ENCODE results near the gene MBD2.
A peak's percentile ranks its signal among the peaks of the same experiment; 100 is the strongest.

Gene MBD2

DNA sequence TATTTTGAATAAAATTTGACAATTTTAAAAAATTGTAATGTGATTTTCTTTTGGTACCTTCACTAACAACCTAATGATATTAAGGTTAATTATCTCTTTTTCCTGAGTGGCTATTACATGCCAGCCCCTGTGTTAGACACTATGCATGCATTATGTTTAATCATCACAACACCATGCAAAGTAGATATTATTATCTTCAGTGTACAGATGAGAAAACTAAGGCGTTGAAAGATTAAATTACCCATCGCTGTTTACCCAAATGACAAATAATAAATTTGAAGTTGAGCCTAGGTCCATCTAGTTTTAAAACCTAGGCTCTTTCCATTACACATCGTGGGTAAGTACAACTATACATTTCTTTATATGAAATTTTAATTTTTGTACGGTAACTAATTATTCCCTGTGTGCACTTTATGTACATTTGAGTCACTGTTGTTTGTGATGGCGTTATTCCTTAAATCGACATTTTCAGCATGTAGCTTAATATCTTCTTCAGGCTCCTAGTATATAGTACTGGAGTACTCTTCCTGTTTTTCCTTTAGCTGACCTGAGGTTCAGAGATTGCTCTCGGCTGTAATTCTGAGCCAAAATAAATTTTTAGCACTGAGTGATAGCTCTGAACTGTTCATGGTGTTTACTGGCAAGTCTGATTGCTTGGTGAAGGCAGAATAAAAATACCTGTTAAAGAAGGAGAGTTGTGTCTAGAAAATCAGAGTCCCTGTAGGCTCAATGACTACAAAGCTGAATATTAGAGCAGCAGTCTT, 13.9 kb upstream of the MBD2 start:
- no peak for DNase-seq (ENCODE audit: low spot score)
- TF ChIP-seq CTCF (conservative IDR thresholded peaks at IDR 0.05; ENCODE audit: low read depth), result no peak
- POLR2A ChIA-PET (ENCODE audit: low non-redundant PET), result no interaction called here
- CTCF ChIA-PET, result interaction anchor here (0.7 kb wide), 1 partner anchor 12 kb away, joined by 3 read pairs; no protein-coding TSS in a partner anchor
- no peak overlapping the region for H3K27ac ChIP-seq

- ChIA-PET POLR2A (ENCODE audit: low non-redundant PET) (no interaction called here), CTCF (interaction anchor here (0.6 kb wide), 1 partner anchor 30 kb away, joined by 3 read pairs; no protein-coding TSS in a partner anchor)
- no peak for TF ChIP-seq CTCF (conservative IDR thresholded peaks at IDR 0.05; ENCODE audit: low read depth)
- no peak for DNase-seq (ENCODE audit: low spot score)
- H3K27ac ChIP-seq, result no peak overlapping the region
Measured at GRCh38 chr18:54235871-54236270, 11.4 kb upstream of the MBD2 start.

GRCh38 chr18:54233747-54234146, 9.3 kb upstream of the MBD2 start:
- ChIA-PET POLR2A (ENCODE audit: low non-redundant PET) (no interaction called here), CTCF (no interaction called here)
- no peak for TF ChIP-seq CTCF (conservative IDR thresholded peaks at IDR 0.05; ENCODE audit: low read depth)
- no peak overlapping the region for H3K27ac ChIP-seq
- DNase-seq (ENCODE audit: low spot score), result no peak

DNA sequence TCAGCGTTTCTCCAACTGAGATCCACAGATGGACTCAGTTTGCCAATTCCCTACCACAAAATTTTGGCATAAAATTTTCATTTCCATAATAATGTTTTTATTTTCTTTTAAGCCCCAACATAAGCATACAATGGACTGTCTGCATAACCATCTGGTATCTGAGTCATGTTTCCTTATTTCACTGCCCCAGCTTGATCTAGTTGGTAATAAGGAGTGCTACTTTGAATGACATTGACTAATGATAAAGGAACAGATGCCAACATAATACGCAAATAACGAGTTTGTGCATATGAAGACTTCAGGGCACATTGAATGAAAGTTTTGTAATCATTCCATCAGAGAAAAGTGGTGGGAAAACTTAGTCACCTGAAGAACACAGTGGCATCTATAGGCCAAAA, 8.8 kb upstream of the MBD2 start:
- ChIA-PET POLR2A (ENCODE audit: low non-redundant PET) (no interaction called here), CTCF (no interaction called here)
- TF ChIP-seq CTCF (conservative IDR thresholded peaks at IDR 0.05; ENCODE audit: low read depth), result no peak
- no peak overlapping the region for H3K27ac ChIP-seq
- DNase-seq (ENCODE audit: low spot score), result peak; percentile 35

DNA sequence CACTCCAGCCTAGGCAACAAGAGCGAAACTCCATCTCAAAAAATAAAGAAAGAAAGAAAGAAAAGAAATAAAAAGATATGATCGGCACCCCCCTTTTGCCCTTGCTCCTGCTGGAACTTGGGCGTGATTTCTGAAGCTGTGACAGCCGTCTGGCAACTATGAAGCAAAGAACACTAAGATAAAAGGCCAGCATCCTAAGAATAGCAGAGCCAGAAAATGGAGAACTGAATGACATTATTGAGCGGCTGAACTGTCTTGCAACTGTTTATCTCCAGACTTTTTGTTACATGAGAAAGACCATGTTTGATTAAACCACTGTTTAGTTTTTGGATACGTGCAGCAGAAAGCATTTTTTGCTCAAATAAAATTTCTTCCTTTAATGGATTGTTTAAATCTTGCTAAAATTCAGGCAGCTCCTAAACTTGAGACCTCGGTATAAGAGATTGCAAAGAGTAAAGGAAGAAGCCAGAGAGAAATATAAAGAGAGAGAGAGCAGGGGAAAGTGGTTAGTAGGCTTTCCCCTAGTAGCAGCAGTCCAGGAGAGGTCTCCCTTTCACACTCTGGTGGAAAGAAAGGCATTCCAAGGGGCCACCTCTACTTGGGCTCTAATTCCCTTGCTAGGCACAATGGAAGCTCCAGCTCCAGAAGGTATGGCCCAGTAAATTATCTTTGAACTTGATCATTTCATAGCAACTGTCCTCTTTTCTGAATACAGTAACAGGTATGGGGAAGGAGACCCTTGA, 8.2 kb upstream of the MBD2 start:
- TF ChIP-seq CTCF (conservative IDR thresholded peaks at IDR 0.05; ENCODE audit: low read depth), result no peak
- DNase-seq (ENCODE audit: low spot score), result no peak
- no peak overlapping the region for H3K27ac ChIP-seq
- ChIA-PET CTCF (interaction anchor here (0.6 kb wide), 1 partner anchor 16 kb away, joined by 3 read pairs; no protein-coding TSS in a partner anchor), POLR2A (ENCODE audit: low non-redundant PET) (no interaction called here)

GRCh38 chr18:54229421-54230059, 5.1 kb upstream of the MBD2 start:
- no peak overlapping the region for H3K27ac ChIP-seq
- TF ChIP-seq CTCF (conservative IDR thresholded peaks at IDR 0.05; ENCODE audit: low read depth), result no peak
- CTCF ChIA-PET, result no interaction called here
- POLR2A ChIA-PET (ENCODE audit: low non-redundant PET), result no interaction called here
- DNase-seq (ENCODE audit: low spot score), result no peak
